Adrenal gland (tissue), 12 donors: ENCODE data around the gene PTPN22. TPM values are rescaled to one million over a fixed set of nuclear protein-coding genes. Genes with fewer than 3 reads are reported as not detected.

ENCODE experiments used
- DNase-seq, 7 donors: peaks; one replicate each; pipeline ENCODE4 v3.0.0-alpha.2; 2019 to 2020
- H3K27ac ChIP-seq, 5 donors: fragments of 200-600 bp; sonication (generic) in 4 of 5; 1 replicate in 3 of 5; 2 replicates in 2 of 5; pipeline versions ENCODE4 v1.5.1 to v1.8.0; 2016 to 2020; ENCODE audit warnings: mild to moderate bottlenecking in 1 of 5
- H3K27me3 ChIP-seq: fragments of 200-600 bp; 2 replicates; pipeline ENCODE4 v1.8.0; 2021
- H3K36me3 ChIP-seq, 2 donors: fragments of 200-600 bp; replicated peaks in 1 of 2; 1 replicate in 1 of 2; 2 replicates in 1 of 2; pipeline versions ENCODE4 v1.5.1 to v1.8.0; 2018 to 2022
- H3K4me1 ChIP-seq, 2 donors: fragments of 200-600 bp; replicated peaks in 1 of 2; 1 replicate in 1 of 2; 2 replicates in 1 of 2; pipeline versions ENCODE4 v1.5.1 to v1.8.0; 2018 to 2021
- H3K4me3 ChIP-seq, 4 donors: fragments of 200-600 bp; sonication (generic) in 3 of 4; one replicate each; pipeline ENCODE4 v1.5.1; 2016 to 2018
- H3K9me3 ChIP-seq, 3 donors: fragments of 200-600 bp; sonication (generic) in 1 of 3; replicated peaks in 1 of 3; 1 replicate in 2 of 3; 2 replicates in 1 of 3; pipeline versions ENCODE4 v1.5.1 to v1.8.0; 2016 to 2021
- POLR2A ChIP-seq, 2 donors: fragments of 450-650 bp; IDR thresholded peaks; one replicate each; pipeline ENCODE4 v1.6.1; 2017; ENCODE audit warnings: antibody characterized with exemption in 2 of 2, mild to moderate bottlenecking in 2 of 2, moderate library complexity in 1 of 2
- WGBS, 4 donors: extraction: QIAGEN DNeasy Blood & Tissue Kit in 2 of 4; methylation state at CpG; one replicate each; pipeline versions ENCODE4 v1.1.5 to v1.1.7; 2013 to 2017; 5-methylcytosine and 5-hydroxymethylcytosine counted together
- intact Hi-C, 2 donors: fragments of 100-400 bp; cut with DNase I; formaldehyde crosslinking; loops; one replicate each; pipeline versions ENCODE4 v1.14.1 to v1.15.0; 2022 to 2023
- polyA plus RNA-seq, 3 donors: library from polyadenylated mRNA; stranded (reverse); fragments of 200-250 nt in 2 of 3; fragments of 350-450 nt in 1 of 3; fragmentation: Illumina TruSeq in 1 of 3; extraction: RNeasy Lipid Tissue Mini Kit (QIAGEN cat#74804) in 1 of 3; gene quantifications; one replicate each; pipeline ENCODE4 v1.2.3, GENCODE V29; 2013 to 2014
- total RNA-seq, 9 donors: library from RNA; depleted of rRNA in 4 of 9; stranded (reverse); fragments of >200 nt in 4 of 9; fragments of 120-200 nt in 1 of 9; fragmentation: NEBNext Ultra II Directional in 1 of 9; extraction: Animal tissue kit (Norgen Biotek cat#: 25700) in 1 of 9; gene quantifications; one replicate each; pipeline versions ENCODE4 v1.1.0 to v1.2.4, GENCODE V29; 2013 to 2023
- TF ChIP-seq, protein P1 (sequence below), 6 experiments: fragments of 450-650 bp in 4 of 6; fragments of 200-600 bp in 2 of 6; sonication (generic) in 1 of 6; IDR thresholded peaks; 1 replicate in 5 of 6; 2 replicates in 1 of 6; pipeline versions ENCODE4 v1.5.1 to v1.8.0; 2016 to 2021; ENCODE audit warnings: antibody characterized with exemption in 6 of 6, mild to moderate bottlenecking in 2 of 6, moderate library complexity in 1 of 6
- donor health status: healthy with polysubstance abuse.
- donor health status: Bipolar disorder and iron deficiency.
- donor health status: DM: yes; HTN: yes; CAD: no.
- donor health status: DM: no; HTN: no; CAD: no.
- donor health status: DM: no; HTN: no; CAD: no.
- donor health status: DM: yes; HTN: yes; CAD: no.

Gene PTPN22
- total and polyA plus RNA-seq, 12 donors: 0.28 to 6.2 (median 2.7) TPM

DNA sequence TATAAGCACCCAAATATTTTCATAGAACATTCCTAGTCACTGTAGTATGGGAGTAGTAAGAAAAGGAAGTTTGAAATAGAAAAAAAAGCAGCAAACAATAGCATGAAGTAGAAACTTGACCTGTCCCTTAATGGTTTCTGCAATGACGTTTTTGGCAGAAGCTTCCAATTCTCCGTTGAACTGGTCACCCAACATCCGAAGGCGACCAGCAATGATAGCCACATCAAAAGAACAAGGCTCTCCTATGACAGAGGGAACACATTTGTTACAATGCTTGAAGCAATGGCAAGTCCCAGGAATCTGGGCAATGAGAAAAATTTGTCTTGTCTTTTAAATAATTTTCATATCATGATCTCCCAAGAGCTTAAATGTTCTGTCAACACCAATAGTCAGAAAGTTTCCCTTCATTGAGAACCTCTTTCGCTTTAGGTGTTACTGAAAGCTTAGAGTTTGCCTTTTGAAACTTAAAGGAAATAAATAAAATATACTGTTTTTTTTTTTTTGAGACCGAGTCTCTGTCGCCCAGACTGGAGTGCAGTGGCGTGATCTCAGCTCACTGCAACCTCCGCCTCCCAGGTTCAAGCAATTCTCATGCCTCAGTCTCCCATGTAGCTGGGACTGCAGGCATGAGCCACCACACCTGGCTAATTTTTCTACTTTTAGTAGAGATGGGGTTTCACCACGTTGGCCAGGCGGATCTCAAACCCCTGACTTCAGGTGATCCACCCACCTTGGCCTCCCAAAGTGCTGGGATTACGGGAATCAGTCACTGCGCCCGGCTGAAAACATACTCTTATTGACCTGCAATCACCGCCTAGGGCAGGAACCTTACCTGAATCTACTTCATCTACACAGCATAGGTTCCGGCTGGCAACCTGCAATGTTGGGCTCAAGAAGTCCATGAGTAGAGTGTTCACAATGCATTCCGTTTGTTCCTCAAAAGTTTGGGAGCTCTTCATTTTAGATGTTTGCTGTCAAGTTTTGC is 15.2 kb upstream of the PTPN22 start:
- Histone ChIP-seq H3K27ac (no peak overlapping the region), H3K9me3 (no peaks in the 10 kb centered on the region), H3K36me3 (no peaks in the 10 kb centered on the region), H3K27me3 (no peaks in the 10 kb centered on the region), H3K4me3 (no peak overlapping the region), H3K4me1 (no peaks in the 10 kb centered on the region)
- no peak for DNase-seq
- whole genome bisulfite sequencing, 4 donors: 85 to 90% (median 88%) methylated on average over 17 of the region's 17 CpGs
- TF ChIP-seq, protein P1, sequence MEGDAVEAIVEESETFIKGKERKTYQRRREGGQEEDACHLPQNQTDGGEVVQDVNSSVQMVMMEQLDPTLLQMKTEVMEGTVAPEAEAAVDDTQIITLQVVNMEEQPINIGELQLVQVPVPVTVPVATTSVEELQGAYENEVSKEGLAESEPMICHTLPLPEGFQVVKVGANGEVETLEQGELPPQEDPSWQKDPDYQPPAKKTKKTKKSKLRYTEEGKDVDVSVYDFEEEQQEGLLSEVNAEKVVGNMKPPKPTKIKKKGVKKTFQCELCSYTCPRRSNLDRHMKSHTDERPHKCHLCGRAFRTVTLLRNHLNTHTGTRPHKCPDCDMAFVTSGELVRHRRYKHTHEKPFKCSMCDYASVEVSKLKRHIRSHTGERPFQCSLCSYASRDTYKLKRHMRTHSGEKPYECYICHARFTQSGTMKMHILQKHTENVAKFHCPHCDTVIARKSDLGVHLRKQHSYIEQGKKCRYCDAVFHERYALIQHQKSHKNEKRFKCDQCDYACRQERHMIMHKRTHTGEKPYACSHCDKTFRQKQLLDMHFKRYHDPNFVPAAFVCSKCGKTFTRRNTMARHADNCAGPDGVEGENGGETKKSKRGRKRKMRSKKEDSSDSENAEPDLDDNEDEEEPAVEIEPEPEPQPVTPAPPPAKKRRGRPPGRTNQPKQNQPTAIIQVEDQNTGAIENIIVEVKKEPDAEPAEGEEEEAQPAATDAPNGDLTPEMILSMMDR (IDR thresholded peaks at IDR 0.05): no peak
- intact Hi-C loops: no loop called here

DNA sequence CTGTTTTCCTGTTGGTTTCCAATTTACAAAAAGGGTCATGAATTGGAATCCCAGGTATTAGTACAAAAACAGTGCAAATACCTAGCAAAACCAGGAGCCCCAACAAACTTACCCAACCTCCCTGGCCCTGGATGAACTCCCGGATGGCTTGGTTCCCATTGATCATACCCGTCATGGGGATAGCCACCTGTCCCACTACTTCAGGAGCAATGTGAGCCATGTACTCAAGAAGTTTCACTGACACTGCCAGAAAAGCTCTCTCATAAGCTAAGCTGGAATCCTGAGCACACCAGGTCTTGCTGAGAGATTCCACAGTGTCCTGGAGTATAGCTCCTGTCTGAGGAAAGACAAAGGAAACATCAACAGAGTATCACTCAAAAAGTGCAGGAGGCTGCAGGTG is 10.1 kb upstream of the PTPN22 start:
- Histone ChIP-seq H3K9me3 (no peaks in the 10 kb centered on the region), H3K27me3 (no peaks in the 10 kb centered on the region), H3K4me3 (no peak overlapping the region), H3K27ac (no peak overlapping the region), H3K36me3 (no peaks in the 10 kb centered on the region), H3K4me1 (no peaks in the 10 kb centered on the region)
- intact Hi-C loops: no loop called here
- DNase-seq: no peak
- 84 to 92% (median 88%) methylated on average over 2 of the region's 2 CpGs for WGBS, 4 donors
- no peak for TF ChIP-seq POLR2A (IDR thresholded peaks at IDR 0.05)
- TF ChIP-seq, protein P1 (IDR thresholded peaks at IDR 0.05): no peak

DNA sequence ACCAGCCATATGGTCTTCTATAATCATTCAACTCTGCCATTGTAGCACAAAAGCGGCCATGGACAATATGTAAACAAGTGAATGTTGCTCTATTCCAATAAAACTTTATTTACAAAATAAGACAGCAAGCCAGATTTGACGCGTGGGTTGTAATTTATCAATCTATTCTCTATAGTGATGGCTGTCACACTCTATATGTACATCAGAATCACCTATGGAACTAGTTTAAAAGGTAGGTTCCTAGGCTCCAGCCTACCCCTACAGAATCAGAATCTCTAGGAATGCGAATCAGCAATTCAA is 8.2 kb upstream of the PTPN22 start:
- Histone ChIP-seq H3K27me3 (no peaks in the 10 kb centered on the region), H3K9me3 (no peaks in the 10 kb centered on the region), H3K4me1 (no peaks in the 10 kb centered on the region), H3K27ac (no peak overlapping the region), H3K4me3 (no peak overlapping the region), H3K36me3 (no peaks in the 10 kb centered on the region)
- WGBS, 4 donors: 88 to 96% (median 96%) methylated on average over 4 of the region's 4 CpGs
- intact Hi-C loops: no loop called here
- no peak for DNase-seq
- TF ChIP-seq, protein P1 (IDR thresholded peaks at IDR 0.05): no peak
- TF ChIP-seq POLR2A (IDR thresholded peaks at IDR 0.05): no peak

DNA sequence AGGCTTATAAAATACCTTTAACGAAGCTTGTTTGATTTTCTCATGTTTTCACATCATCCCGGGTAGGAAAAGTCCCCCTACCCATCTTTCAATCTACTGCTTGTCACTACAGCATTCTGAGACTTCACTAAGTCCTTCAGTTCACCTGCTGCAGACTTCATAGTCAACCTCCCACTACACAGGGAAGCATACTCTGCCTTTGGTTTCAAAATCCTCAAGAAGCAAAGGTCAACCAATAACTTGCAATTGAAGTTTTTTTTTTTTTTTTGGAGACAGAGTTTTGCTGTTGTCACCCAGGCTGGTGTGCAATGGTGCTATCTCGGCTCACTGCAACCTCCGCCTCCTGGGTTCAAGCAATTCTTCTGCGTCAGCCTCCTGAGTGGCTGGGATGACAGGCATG is 4.7 kb upstream of the PTPN22 start:
- Histone ChIP-seq H3K4me1 (no peaks in the 10 kb centered on the region), H3K27me3 (no peaks in the 10 kb centered on the region), H3K27ac (no peak overlapping the region), H3K4me3 (no peak overlapping the region), H3K9me3 (no peaks in the 10 kb centered on the region), H3K36me3 (no peaks in the 10 kb centered on the region)
- no peak for TF ChIP-seq POLR2A (IDR thresholded peaks at IDR 0.05)
- TF ChIP-seq, protein P1 (IDR thresholded peaks at IDR 0.05): no peak
- WGBS, 4 donors: 86 to 94% (median 92%) methylated on average over 5 of the region's 5 CpGs
- intact Hi-C loops: no loop called here
- no peak for DNase-seq
